ENCODE results near the gene KRTAP10-4. TPM values are rescaled to one million over a fixed set of nuclear protein-coding genes. Genes with fewer than 3 reads are reported as not detected.
"Not testable (repeated sequence)": the region's sequence is repeated elsewhere in the genome, so short reads cannot be mapped to it uniquely, and the experiment has no call there.

Gene KRTAP10-4
- total and polyA plus RNA-seq, 9 donors = not detected

DNA sequence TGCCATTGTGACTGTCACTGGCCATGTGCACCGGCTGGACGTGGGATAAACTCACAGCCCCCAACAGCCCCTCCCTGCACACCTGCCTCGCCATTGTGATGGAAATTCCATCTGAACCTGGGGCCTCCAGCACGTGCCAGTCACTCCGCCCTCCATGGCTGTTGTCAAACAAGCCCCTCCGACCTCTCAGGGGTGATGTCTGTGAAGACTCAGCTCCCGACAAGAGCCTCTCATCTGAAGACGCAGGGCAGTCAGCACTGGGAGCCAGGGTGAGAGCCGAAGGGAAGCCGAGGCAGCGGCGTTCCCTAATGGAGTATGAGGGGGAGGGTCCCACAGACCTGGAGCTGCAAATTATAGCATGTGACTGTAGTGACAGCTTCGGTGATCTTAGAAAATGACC, 20.8 kb upstream of the KRTAP10-4 start:
- TF ChIP-seq, protein P1, sequence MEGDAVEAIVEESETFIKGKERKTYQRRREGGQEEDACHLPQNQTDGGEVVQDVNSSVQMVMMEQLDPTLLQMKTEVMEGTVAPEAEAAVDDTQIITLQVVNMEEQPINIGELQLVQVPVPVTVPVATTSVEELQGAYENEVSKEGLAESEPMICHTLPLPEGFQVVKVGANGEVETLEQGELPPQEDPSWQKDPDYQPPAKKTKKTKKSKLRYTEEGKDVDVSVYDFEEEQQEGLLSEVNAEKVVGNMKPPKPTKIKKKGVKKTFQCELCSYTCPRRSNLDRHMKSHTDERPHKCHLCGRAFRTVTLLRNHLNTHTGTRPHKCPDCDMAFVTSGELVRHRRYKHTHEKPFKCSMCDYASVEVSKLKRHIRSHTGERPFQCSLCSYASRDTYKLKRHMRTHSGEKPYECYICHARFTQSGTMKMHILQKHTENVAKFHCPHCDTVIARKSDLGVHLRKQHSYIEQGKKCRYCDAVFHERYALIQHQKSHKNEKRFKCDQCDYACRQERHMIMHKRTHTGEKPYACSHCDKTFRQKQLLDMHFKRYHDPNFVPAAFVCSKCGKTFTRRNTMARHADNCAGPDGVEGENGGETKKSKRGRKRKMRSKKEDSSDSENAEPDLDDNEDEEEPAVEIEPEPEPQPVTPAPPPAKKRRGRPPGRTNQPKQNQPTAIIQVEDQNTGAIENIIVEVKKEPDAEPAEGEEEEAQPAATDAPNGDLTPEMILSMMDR (IDR thresholded peaks at IDR 0.05) = no peak
- TF ChIP-seq EP300 (IDR thresholded peaks at IDR 0.05) (no peak), POLR2A (IDR thresholded peaks at IDR 0.05) (no peak)
- H3K36me3 ChIP-seq = no peaks in the 10 kb centered on the region

DNA sequence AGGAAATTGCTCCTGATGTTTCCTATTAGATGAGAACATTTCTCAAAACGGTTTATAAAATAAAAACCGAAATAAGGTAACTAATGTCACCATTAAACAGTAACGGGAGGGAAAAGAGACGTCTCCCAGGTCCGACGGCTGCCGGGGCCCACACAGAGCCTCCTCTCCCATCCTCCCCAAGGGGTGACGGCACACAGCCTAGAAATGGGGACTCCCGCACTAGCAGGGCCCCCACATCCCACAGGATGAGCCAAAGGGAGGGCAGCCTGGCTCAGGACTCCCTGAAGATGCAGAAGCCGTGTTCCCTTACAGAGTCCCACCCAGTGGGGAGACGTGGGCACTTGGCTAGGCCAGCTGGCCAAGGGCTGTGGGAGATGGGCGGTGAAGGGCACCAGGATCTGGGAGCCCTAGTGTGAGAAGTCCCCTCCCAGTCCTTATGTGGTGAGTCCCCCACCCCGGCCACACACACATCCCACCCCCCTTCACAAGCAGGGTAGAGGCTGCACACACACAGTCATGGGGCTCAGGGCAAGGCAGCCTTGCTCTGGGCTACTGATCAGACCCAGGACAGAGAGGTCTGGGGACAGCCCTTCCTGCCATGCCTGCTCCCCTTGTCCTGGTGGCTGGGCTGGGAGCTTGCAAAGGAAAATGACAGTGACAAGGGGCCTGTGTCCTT, 18.2 kb upstream of the KRTAP10-4 start:
- H3K27ac ChIP-seq = no peak overlapping the region
- no peak for DNase-seq
- intact Hi-C loops (cut with DNase I) = no loop called here
- TF ChIP-seq EP300 (IDR thresholded peaks at IDR 0.05) (no peak), POLR2A (IDR thresholded peaks at IDR 0.05) (no peak)
- TF ChIP-seq, protein P1 (IDR thresholded peaks at IDR 0.05) = no peak
- no peaks in the 10 kb centered on the region for H3K4me1 ChIP-seq (ENCODE audit: insufficient read depth)
- H3K36me3 ChIP-seq = no peaks in the 10 kb centered on the region
- 74 to 77% (median 75%) methylated on average over 13 of the region's 13 CpGs for WGBS, 3 donors
- H3K9me3 ChIP-seq = peaks cover 0 to 3% of the 10 kb centered on the region in 2 donors
- no peak overlapping the region for H3K4me3 ChIP-seq
- no peaks in the 10 kb centered on the region for H3K27me3 ChIP-seq

More for the DNA sequence above, 20.8 kb upstream of the KRTAP10-4 start:
- 60 to 73% (median 66%) methylated on average over 13 of the region's 13 CpGs for WGBS, 3 donors
- intact Hi-C loops (cut with DNase I) = no loop called here
- Histone ChIP-seq H3K4me3 (no peak overlapping the region), H3K4me1 (ENCODE audit: insufficient read depth) (no peaks in the 10 kb centered on the region), H3K9me3 (peaks cover 0 to 3% of the 10 kb centered on the region in 2 donors), H3K27ac (no peak overlapping the region), H3K27me3 (no peaks in the 10 kb centered on the region)
- peak in 1 of 5 donors; percentile 8 for DNase-seq

GRCh38 chr21:44556879-44557278, 16.6 kb upstream of the KRTAP10-4 start:
- DNase-seq = no peak
- H3K9me3 ChIP-seq = no peaks in the 10 kb centered on the region
- no peaks in the 10 kb centered on the region for H3K27me3 ChIP-seq
- no peak overlapping the region for H3K4me3 ChIP-seq
- intact Hi-C loops (cut with DNase I) = no loop called here
- 76 to 80% (median 79%) methylated on average over 9 of the region's 9 CpGs for WGBS, 3 donors
- H3K27ac ChIP-seq = no peak overlapping the region
- TF ChIP-seq, protein P1 (IDR thresholded peaks at IDR 0.05) = no peak
- TF ChIP-seq POLR2A (IDR thresholded peaks at IDR 0.05) (no peak), EP300 (IDR thresholded peaks at IDR 0.05) (no peak)
- H3K4me1 ChIP-seq (ENCODE audit: insufficient read depth) = no peaks in the 10 kb centered on the region
- H3K36me3 ChIP-seq = no peaks in the 10 kb centered on the region

DNA sequence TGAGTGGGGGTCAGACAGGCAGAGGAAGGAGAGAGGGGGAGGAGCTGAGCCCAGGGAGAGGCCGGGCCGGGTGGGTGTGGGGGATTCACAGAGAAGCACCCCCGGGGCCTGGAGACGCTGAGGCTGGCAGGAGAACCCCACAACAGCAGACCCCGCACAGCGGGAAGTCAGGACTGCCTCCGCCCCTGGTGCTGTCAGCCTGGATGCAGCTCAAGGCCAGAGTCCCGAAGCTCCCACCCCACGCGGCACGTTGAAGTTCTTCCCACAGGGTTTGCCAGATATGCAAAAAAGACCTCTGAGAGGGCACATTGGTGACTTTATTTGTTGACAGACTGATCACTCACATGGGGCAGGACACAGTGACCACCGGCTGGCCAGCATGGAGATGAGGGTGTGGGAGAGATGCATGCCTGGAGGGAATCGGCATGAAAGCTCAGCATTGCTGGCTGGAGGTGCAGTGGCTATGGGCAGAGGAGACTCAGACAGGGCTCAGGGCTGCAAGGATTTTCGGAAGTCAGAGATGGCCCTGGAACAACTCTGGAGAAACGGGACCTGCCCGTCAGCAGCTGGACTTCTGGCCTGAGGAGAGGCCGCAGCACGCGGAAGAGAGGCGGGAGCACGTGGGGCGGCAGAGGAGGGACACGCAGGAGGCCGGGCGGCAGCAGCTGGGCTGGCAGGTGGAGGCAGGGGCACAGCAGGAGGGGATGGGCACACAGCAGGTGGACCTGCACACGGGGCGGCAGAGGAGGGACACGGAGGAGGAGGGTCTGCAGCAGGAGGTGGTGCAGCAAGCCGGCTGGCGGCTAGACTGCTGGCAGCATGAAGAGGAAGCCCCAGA, 15.8 kb upstream of the KRTAP10-4 start:
- no peak for TF ChIP-seq POLR2A (IDR thresholded peaks at IDR 0.05)
- TF ChIP-seq, protein P1 (IDR thresholded peaks at IDR 0.05) = no peak
- no peak for TF ChIP-seq EP300 (IDR thresholded peaks at IDR 0.05)
- Histone ChIP-seq H3K36me3 (no peaks in the 10 kb centered on the region), H3K27ac (no peak overlapping the region), H3K9me3 (no peaks in the 10 kb centered on the region), H3K4me1 (ENCODE audit: insufficient read depth) (no peaks in the 10 kb centered on the region), H3K27me3 (no peaks in the 10 kb centered on the region), H3K4me3 (no peak overlapping the region)
- no peak for DNase-seq
- WGBS, 3 donors = 13 to 28% (median 21%) methylated on average over 30 of the region's 30 CpGs
- intact Hi-C loops (cut with DNase I) = no loop called here

DNA sequence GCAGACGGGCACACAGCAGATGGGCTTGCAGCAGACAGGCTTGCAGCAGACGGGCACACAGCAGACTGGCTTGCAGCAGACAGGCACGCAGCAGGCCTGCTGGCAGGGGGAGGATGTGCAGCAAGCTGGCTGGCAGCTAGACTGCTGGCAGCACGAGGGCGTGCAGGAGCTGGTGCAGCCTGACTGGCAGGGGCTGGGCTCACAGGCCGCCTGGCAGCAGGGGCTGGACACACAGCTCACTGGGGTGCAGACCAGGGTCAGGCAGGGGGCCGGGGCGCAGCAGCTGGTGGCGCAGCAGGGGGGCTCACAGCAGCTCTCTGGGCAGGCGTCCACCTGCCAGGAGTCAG, 15.2 kb upstream of the KRTAP10-4 start:
- DNase-seq; H3K27ac ChIP-seq; H3K4me1 ChIP-seq (ENCODE audit: insufficient read depth); H3K36me3 ChIP-seq; intact Hi-C loops (cut with DNase I); H3K4me3 ChIP-seq; H3K9me3 ChIP-seq; H3K27me3 ChIP-seq: not testable (repeated sequence)
- WGBS, 3 donors = 39 to 60% (median 53%) methylated on average over 8 to 10 of the region's 10 CpGs
